ENCODE data around the gene CEP120. TPM values are rescaled to one million over a fixed set of nuclear protein-coding genes. Genes with fewer than 3 reads are reported as not detected.
A peak's percentile ranks its signal among the peaks of the same experiment; 100 is the strongest.

The CEP120 gene
- total and polyA plus RNA-seq, 2 of the 4 experiments (the other 2 are of a cell fraction): 6.7 to 46.1 TPM

DNA sequence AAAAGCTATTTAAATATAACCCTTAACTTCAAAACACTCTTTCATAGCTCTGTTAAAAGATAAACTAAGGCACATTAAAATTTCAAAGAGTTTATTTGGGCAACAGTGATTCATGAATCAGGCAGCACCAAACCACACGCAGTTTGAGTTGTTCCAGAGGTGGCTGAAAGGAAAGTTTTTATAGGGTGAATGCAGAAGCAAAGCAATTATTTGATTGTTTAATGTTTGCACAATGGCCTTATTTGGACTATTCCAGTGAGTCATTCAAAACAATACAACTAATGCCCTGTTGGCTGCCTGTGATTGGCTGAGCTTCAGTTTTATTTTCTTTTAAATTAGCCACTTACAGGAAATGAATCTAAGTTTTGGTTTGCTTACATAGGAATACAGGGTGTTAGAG, 125.3 kb downstream of the CEP120 start:
- no peak overlapping the region for H3K4me2 ChIP-seq (ENCODE audit: low read depth, low read length)
- H3K27ac ChIP-seq (ENCODE audit: insufficient read depth, low read length): no peak overlapping the region
- H3K27me3 ChIP-seq (ENCODE audit: control insufficient read depth, insufficient read depth, low read length): no peaks in the 10 kb centered on the region; the same call in 1 of the 2 replicates
- no TSS peak for BruUV-seq (replicated peaks)
- H3K79me1 ChIP-seq (ENCODE audit: low read depth in 1 of 2, low read length in 2 of 2): no peaks in the 10 kb centered on the region
- H3K18ac ChIP-seq (ENCODE audit: low read depth, low read length): no peak overlapping the region
- no peak overlapping the region for H2BK20ac ChIP-seq (ENCODE audit: low read depth, low read length)
- intact Hi-C loops (cut with micrococcal nuclease): no loop called here
- no peak overlapping the region for H3K14ac ChIP-seq (replicated peaks; ENCODE audit: low read depth, low read length)
- no peak overlapping the region for H2AK5ac ChIP-seq (ENCODE audit: low read depth, low read length)
- no peak overlapping the region for H3K9ac ChIP-seq (ENCODE audit: low read depth, low read length)
- DNase-seq: peak; percentile 47
- no peak overlapping the region for H3K4me3 ChIP-seq (ENCODE audit: insufficient read depth, low read depth, low read length)
- H2AK9ac ChIP-seq (replicated peaks; ENCODE audit: low read depth, low read length, poor library complexity): no peak overlapping the region
- H4K8ac ChIP-seq (ENCODE audit: low read depth in 2 of 2, low read length in 2 of 2): no peak overlapping the region
- no peaks in the 10 kb centered on the region for H3K36me3 ChIP-seq (ENCODE audit: control insufficient read depth, insufficient read depth, low read length)
- no peak overlapping the region for H2BK120ac ChIP-seq (ENCODE audit: low read depth, low read length)
- H4K20me1 ChIP-seq (ENCODE audit: insufficient read depth, low read length): no peaks in the 10 kb centered on the region
- 0 out of 2 replicates have a peak, but pooled peaks cover 2% of the 10 kb centered on the region for H3K9me3 ChIP-seq (ENCODE audit: control insufficient read depth, insufficient read depth, low read length)
- H3K4me1 ChIP-seq (ENCODE audit: control insufficient read depth, insufficient read depth, low read length): no peaks in the 10 kb centered on the region
- no peaks in the 10 kb centered on the region for H3K9me1 ChIP-seq (ENCODE audit: insufficient read depth, low read length)
- CTCF ChIA-PET: no interaction called here
- H4K91ac ChIP-seq (ENCODE audit: insufficient read depth, low read depth, low read length): no peak overlapping the region
- H4K5ac ChIP-seq (ENCODE audit: low read depth, low read length): no peak overlapping the region
- in situ Hi-C loops (cut with MboI; ENCODE audit: low sequenced_read_pairs): no loop called here
- dilution Hi-C loops (cut with HindIII; ENCODE audit: low sequenced_read_pairs, unreplicated experiment): no loop called here
- H3K23ac ChIP-seq (ENCODE audit: low read depth, low read length): no peak overlapping the region
- POLR2A ChIA-PET (ENCODE audit: unreplicated experiment): no interaction called here
- no peak overlapping the region for H2BK5ac ChIP-seq (ENCODE audit: low read depth, low read length, poor library complexity, severe bottlenecking)
- H2BK15ac ChIP-seq (ENCODE audit: low read depth, low read length): no peak overlapping the region
- ATAC-seq (ENCODE audit: low read depth): peak; percentile 90
- WGBS, 2 experiments (ENCODE audit: extremely low coverage in 2 of 2, insufficient read length in 1 of 2): no CpG with 5 or more reads among the region's 1 CpG
- TF ChIP-seq ELK1 (IDR thresholded peaks at IDR 0.05; ENCODE audit: borderline replicate concordance, low read depth, low read length): no peak
- no peak for TF ChIP-seq MAFK (IDR thresholded peaks at IDR 0.05; ENCODE audit: low read depth, low read length)
- no peak for TF ChIP-seq SMC3 (IDR thresholded peaks at IDR 0.05; ENCODE audit: low read depth, low read length)
- TF ChIP-seq RFX5 (IDR thresholded peaks at IDR 0.05; ENCODE audit: low read depth, low read length): no peak
- TF ChIP-seq, protein P1, sequence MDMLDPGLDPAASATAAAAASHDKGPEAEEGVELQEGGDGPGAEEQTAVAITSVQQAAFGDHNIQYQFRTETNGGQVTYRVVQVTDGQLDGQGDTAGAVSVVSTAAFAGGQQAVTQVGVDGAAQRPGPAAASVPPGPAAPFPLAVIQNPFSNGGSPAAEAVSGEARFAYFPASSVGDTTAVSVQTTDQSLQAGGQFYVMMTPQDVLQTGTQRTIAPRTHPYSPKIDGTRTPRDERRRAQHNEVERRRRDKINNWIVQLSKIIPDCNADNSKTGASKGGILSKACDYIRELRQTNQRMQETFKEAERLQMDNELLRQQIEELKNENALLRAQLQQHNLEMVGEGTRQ (IDR thresholded peaks at IDR 0.05; ENCODE audit: low read depth, low read length): no peak
- TF ChIP-seq BHLHE40 (IDR thresholded peaks at IDR 0.05; ENCODE audit: low read depth, low read length): no peak
- no peak for TF ChIP-seq MXI1 (IDR thresholded peaks at IDR 0.05; ENCODE audit: borderline replicate concordance, low read depth, low read length)
- TF ChIP-seq CEBPB (IDR thresholded peaks at IDR 0.05; ENCODE audit: low read depth, low read length): no peak
- TF ChIP-seq POLR2A (IDR thresholded peaks at IDR 0.05; ENCODE audit: low read depth, low read length): no peak
- TF ChIP-seq FOS (IDR thresholded peaks at IDR 0.05; ENCODE audit: low read depth, low read length): no peak
- no peak for TF ChIP-seq NFE2L2 (IDR thresholded peaks at IDR 0.05; ENCODE audit: low read depth, low read length)
- TF ChIP-seq CHD1 (IDR thresholded peaks at IDR 0.05; ENCODE audit: low read depth, low read length): no peak
- no peak for TF ChIP-seq MAZ (IDR thresholded peaks at IDR 0.05; ENCODE audit: borderline replicate concordance, low read depth, low read length)
- no peak for TF ChIP-seq RAD21 (IDR thresholded peaks at IDR 0.05; ENCODE audit: low read length)
- TF ChIP-seq RCOR1 (IDR thresholded peaks at IDR 0.05; ENCODE audit: insufficient replicate concordance, low read length): no peak
- no peak overlapping the region for H3K4ac ChIP-seq (ENCODE audit: low read depth, low read length)
- H3K56ac ChIP-seq (ENCODE audit: extremely low read depth, insufficient read depth, low read length): no peak overlapping the region
- no peak overlapping the region for H2AFZ ChIP-seq (replicated peaks; ENCODE audit: low read length, poor library complexity)

Measured in IMR-90 (cell line).